H9 (cell line): ENCODE results near the gene MERTK. TPM values are rescaled to one million over a fixed set of nuclear protein-coding genes. Genes with fewer than 3 reads are reported as not detected.

Source experiments
- DNase-seq: peaks from one replicate; pipeline ENCODE4 v3.0.0-alpha.2; 2017
- H2AFZ ChIP-seq: one replicate; pipeline ENCODE4 v1.6.1; 2013; ENCODE audit warnings: mild to moderate bottlenecking, low read length, control low read depth, moderate library complexity
- H2AK5ac ChIP-seq: 2 replicates; pipeline ENCODE4 v1.6.1; 2013; ENCODE audit warnings: low read length, control low read depth, mixed read lengths; ENCODE audit not compliant: insufficient read length
- H2BK120ac ChIP-seq: one replicate; pipeline ENCODE4 v1.6.1; 2013; ENCODE audit warnings: low read depth, mild to moderate bottlenecking, low read length, control low read depth, inconsistent platforms; ENCODE audit not compliant: poor library complexity, severe bottlenecking
- H2BK12ac ChIP-seq: 2 replicates; pipeline ENCODE4 v1.6.1; 2013; ENCODE audit warnings: low read length, control low read depth, mixed read lengths, low read depth; ENCODE audit not compliant: insufficient read length
- H2BK15ac ChIP-seq: 2 replicates; pipeline ENCODE4 v1.6.1; 2013; ENCODE audit warnings: low read depth, low read length, control low read depth
- H2BK20ac ChIP-seq: one replicate; pipeline ENCODE4 v1.6.1; 2013; ENCODE audit warnings: low read depth, mild to moderate bottlenecking, low read length, control low read depth, inconsistent platforms; ENCODE audit not compliant: poor library complexity, severe bottlenecking
- H2BK5ac ChIP-seq: 2 replicates; pipeline ENCODE4 v1.6.1; 2013; ENCODE audit warnings: low read length, control low read depth, mixed read lengths; ENCODE audit not compliant: insufficient read length
- H3K14ac ChIP-seq: 2 replicates; pipeline ENCODE4 v1.6.1; 2013; ENCODE audit warnings: low read length, control low read depth; ENCODE audit not compliant: insufficient read depth
- H3K18ac ChIP-seq: 2 replicates; pipeline ENCODE4 v1.6.1; 2013; ENCODE audit warnings: low read depth, mild to moderate bottlenecking, mixed read lengths, low read length, control low read depth; ENCODE audit not compliant: insufficient read length
- H3K23ac ChIP-seq: 2 replicates; pipeline ENCODE4 v1.6.1; 2013; ENCODE audit warnings: low read length, control low read depth, mixed read lengths, low read depth; ENCODE audit not compliant: insufficient read length
- H3K23me2 ChIP-seq: 2 replicates; pipeline ENCODE4 v1.6.1; 2013; ENCODE audit warnings: low read depth, mild to moderate bottlenecking, mixed read lengths, low read length, control low read depth; ENCODE audit not compliant: insufficient read length, poor library complexity, severe bottlenecking
- H3K27ac ChIP-seq: 2 replicates; pipeline ENCODE4 v1.5.1; 2013; ENCODE audit warnings: low read length, control low read depth, mixed read lengths, low read depth; ENCODE audit not compliant: insufficient read length
- H3K27me3 ChIP-seq: 2 replicates; pipeline ENCODE4 v1.6.1; 2013; ENCODE audit warnings: low read length, control low read depth, inconsistent platforms; ENCODE audit not compliant: insufficient read depth
- H3K4ac ChIP-seq: 2 replicates; pipeline ENCODE4 v1.6.1; 2013; ENCODE audit warnings: low read depth, mild to moderate bottlenecking, control low read depth, inconsistent platforms, low read length, moderate library complexity
- H3K4me1 ChIP-seq: 2 replicates; pipeline ENCODE4 v1.6.1; 2013; ENCODE audit warnings: low read length, control low read depth, inconsistent platforms; ENCODE audit not compliant: insufficient read depth
- H3K4me2 ChIP-seq: 2 replicates; pipeline ENCODE4 v1.6.1; 2013; ENCODE audit warnings: low read length, control low read depth, mixed read lengths; ENCODE audit not compliant: insufficient read length, insufficient read depth
- H3K56ac ChIP-seq: 2 replicates; pipeline ENCODE4 v1.6.1; 2013; ENCODE audit warnings: low read depth, mild to moderate bottlenecking, mixed read lengths, low read length, control low read depth; ENCODE audit not compliant: insufficient read length
- H3K79me1 ChIP-seq: 2 replicates; pipeline ENCODE4 v1.6.1; 2013; ENCODE audit warnings: low read depth, mild to moderate bottlenecking, moderate library complexity, low read length, control low read depth, inconsistent platforms; ENCODE audit not compliant: insufficient read depth, poor library complexity, severe bottlenecking
- H3K79me2 ChIP-seq: 2 replicates; pipeline ENCODE4 v1.6.1; 2013; ENCODE audit warnings: low read length, control low read depth, inconsistent platforms; ENCODE audit not compliant: insufficient read depth
- H3K9ac ChIP-seq: 2 replicates; pipeline ENCODE4 v1.6.1; 2013; ENCODE audit warnings: low read length, control low read depth, mixed read lengths; ENCODE audit not compliant: insufficient read length; ENCODE audit errors: extremely low read depth
- H3K9me3 ChIP-seq: one replicate; pipeline ENCODE4 v1.6.1; 2013; ENCODE audit warnings: low read depth, low read length, inconsistent platforms; ENCODE audit not compliant: control insufficient read depth
- H3T11ph ChIP-seq: one replicate; pipeline ENCODE4 v1.6.1; 2013; ENCODE audit warnings: mild to moderate bottlenecking, low read length, control low read depth, inconsistent platforms
- H4K20me1 ChIP-seq: one replicate; pipeline ENCODE4 v1.6.1; 2013; ENCODE audit not compliant: control insufficient read depth, insufficient read length, insufficient read depth
- H4K5ac ChIP-seq: 2 replicates; pipeline ENCODE4 v1.6.1; 2013; ENCODE audit warnings: low read depth, mild to moderate bottlenecking, mixed read lengths, low read length, control low read depth; ENCODE audit not compliant: insufficient read length
- H4K8ac ChIP-seq: replicated peaks from 2 replicates; pipeline ENCODE4 v1.6.1; 2013; ENCODE audit warnings: low read length, control low read depth, mixed read lengths, low read depth; ENCODE audit not compliant: insufficient read length
- H4K91ac ChIP-seq: 2 replicates; pipeline ENCODE4 v1.6.1; 2013; ENCODE audit warnings: low read depth, mild to moderate bottlenecking, moderate library complexity, mixed read lengths, low read length, control low read depth; ENCODE audit not compliant: insufficient read length
- H3K27ac Mint-ChIP-seq, 3 experiments: 2 replicates in 2 of 3; 3 replicates in 1 of 3; pipeline ENCODE4 v1.8.0; 2020 to 2021; ENCODE audit warnings: mixed read lengths in 3 of 3, mild to moderate bottlenecking in 1 of 3, moderate library complexity in 1 of 3
- H3K27me3 Mint-ChIP-seq: 2 replicates; pipeline ENCODE4 v1.8.0; 2021; ENCODE audit warnings: low read depth, mild to moderate bottlenecking, moderate library complexity, mixed read lengths
- H3K36me3 Mint-ChIP-seq, 3 experiments: 2 replicates in 2 of 3; 3 replicates in 1 of 3; pipeline ENCODE4 v1.8.0; 2020 to 2021; ENCODE audit warnings: low read depth in 3 of 3, mixed read lengths in 3 of 3; ENCODE audit not compliant: insufficient read depth in 1 of 3
- H3K4me1 Mint-ChIP-seq, 2 experiments: 2 replicates each; pipeline ENCODE4 v1.8.0; 2020; ENCODE audit warnings: mixed read lengths in 2 of 2
- H3K4me3 Mint-ChIP-seq, 2 experiments: 2 replicates in 1 of 2; 3 replicates in 1 of 2; pipeline ENCODE4 v1.8.0; 2020 to 2021; ENCODE audit warnings: mild to moderate bottlenecking in 2 of 2, mixed read lengths in 2 of 2, moderate library complexity in 1 of 2
- H3K9me3 Mint-ChIP-seq, 2 experiments: 2 replicates in 1 of 2; 3 replicates in 1 of 2; pipeline ENCODE4 v1.8.0; 2020; ENCODE audit warnings: mild to moderate bottlenecking in 2 of 2, mixed read lengths in 2 of 2, moderate library complexity in 1 of 2
- CTCF ChIP-seq: fragments of 200-600 bp; sonication (generic); conservative IDR thresholded peaks from 3 replicates; pipeline ENCODE4 v1.8.0; 2021; ENCODE audit warnings: antibody characterized with exemption, mild to moderate bottlenecking
- WGBS: extraction: QIAGEN DNeasy Blood & Tissue Kit; methylation state at CpG from one replicate; pipeline ENCODE4 v1.1.7; 2013; ENCODE audit warnings: missing lambda C conversion rate, low lambda C conversion rate, mixed read lengths; ENCODE audit not compliant: insufficient read length; ENCODE audit errors: extremely low coverage; 5-methylcytosine and 5-hydroxymethylcytosine counted together
- total RNA-seq: library from RNA; stranded (reverse); gene quantifications from 2 replicates; pipeline ENCODE4 v1.2.1, GENCODE V29; 2021

MERTK gene
- total RNA-seq, 1 experiment from 2014 or later, result 4.8 TPM

GRCh38 chr2:111946294-111947114, 48.1 kb downstream of the MERTK start:
- Histone ChIP-seq H2BK20ac (no peak overlapping the region), H4K8ac (no peak overlapping the region), H3K23ac (no peak overlapping the region), H3K27me3 (no peaks in the 10 kb centered on the region), H2AK5ac (no peak overlapping the region), H4K91ac (no peak overlapping the region), H3T11ph (no peak overlapping the region), H2BK5ac (no peak overlapping the region), H2BK15ac (no peak overlapping the region), H3K9ac (no peak overlapping the region), H3K4me2 (no peak overlapping the region), H3K56ac (no peak overlapping the region), H3K79me1 (no peaks in the 10 kb centered on the region), H3K27ac (no peak overlapping the region), H2BK120ac (no peak overlapping the region), H3K79me2 (no peaks in the 10 kb centered on the region), H3K9me3 (no peaks in the 10 kb centered on the region), H3K23me2 (no peaks in the 10 kb centered on the region), H3K14ac (no peak overlapping the region), H3K4ac (no peak overlapping the region), H2BK12ac (no peak overlapping the region), H4K5ac (no peak overlapping the region), H4K20me1 (no peaks in the 10 kb centered on the region), H3K18ac (no peak overlapping the region), H2AFZ (no peak overlapping the region), H3K4me1 (no peaks in the 10 kb centered on the region; the same call in 1 of the 2 replicates)
- WGBS, result no CpG with 5 or more reads among the region's 9 CpGs
- Mint-ChIP-seq H3K27ac (peak overlapping the region in 2 of 3 experiments; percentile 60 to 70; a peak in 2 of 7 replicates), H3K4me3 (no peak overlapping the region), H3K27me3 (no peaks in the 10 kb centered on the region; the same call in 1 of the 2 replicates), H3K36me3 (peaks cover 0 to 2% (median 2%) of the 10 kb centered on the region in 3 experiments; a peak in 4 of 7 replicates), H3K4me1 (peaks cover 9 to 13% of the 10 kb centered on the region in 2 experiments; a peak in 3 of 4 replicates), H3K9me3 (no peaks in the 10 kb centered on the region)
- no peak for TF ChIP-seq CTCF
- DNase-seq, result no peak
